Activated CD8-positive, alpha-beta memory T cell treated with anti-CD3 and anti-CD28 coated beads, Interleukin-2, amount 50 U/mL, for 4 hours (primary cell): ENCODE measurements around the gene NAPB.

Source experiments
- DNase-seq: peaks from one replicate; pipeline ENCODE4 v3.0.0-alpha.2; 2020

NAPB gene

GRCh38 chr20:23403751-23404150 lies 17.5 kb downstream of the NAPB start:
- DNase-seq, result no peak

GRCh38 chr20:23401051-23401450 lies 20.2 kb downstream of the NAPB start:
- no peak for DNase-seq

GRCh38 chr20:23399568-23400241 lies 21.6 kb downstream of the NAPB start:
- no peak for DNase-seq

- no peak for DNase-seq
Observed at GRCh38 chr20:23397961-23398360, 23.3 kb downstream of the NAPB start.

- no peak for DNase-seq
Observed at GRCh38 chr20:23396950-23397627, 24.2 kb downstream of the NAPB start.

- DNase-seq, result no peak
Observed at GRCh38 chr20:23393996-23394775, 27.1 kb downstream of the NAPB start.

GRCh38 chr20:23391707-23392310 lies 29.5 kb downstream of the NAPB start:
- DNase-seq, result no peak

GRCh38 chr20:23390091-23390774 lies 31.1 kb downstream of the NAPB start:
- DNase-seq, result no peak

GRCh38 chr20:23387118-23387443 lies 34.2 kb downstream of the NAPB start:
- DNase-seq, result no peak

- no peak for DNase-seq
Observed at GRCh38 chr20:23386304-23387117, 34.8 kb downstream of the NAPB start.

GRCh38 chr20:23381876-23382275 lies 39.4 kb downstream of the NAPB start:
- no peak for DNase-seq

- no peak for DNase-seq
Observed at GRCh38 chr20:23379772-23380171, 41.5 kb downstream of the NAPB start.

GRCh38 chr20:23375827-23376226 lies 45.5 kb downstream of the NAPB start:
- no peak for DNase-seq

GRCh38 chr20:23374441-23374840 lies 46.8 kb downstream of the NAPB start:
- no peak for DNase-seq

- DNase-seq, result no peak
Observed at GRCh38 chr20:23371496-23371895, 49.8 kb downstream of the NAPB start.

- DNase-seq, result no peak
Observed at GRCh38 chr20:23370873-23371272, 50.4 kb downstream of the NAPB start.

GRCh38 chr20:23370274-23370673 lies 51.0 kb downstream of the NAPB start:
- DNase-seq, result no peak

GRCh38 chr20:23369072-23369823 lies 52.0 kb downstream of the NAPB start:
- DNase-seq, result no peak

GRCh38 chr20:23368316-23369071 lies 52.8 kb downstream of the NAPB start:
- DNase-seq, result no peak

- no peak for DNase-seq
Observed at GRCh38 chr20:23367770-23368169, 53.5 kb downstream of the NAPB start.

GRCh38 chr20:23366384-23366783 lies 54.9 kb downstream of the NAPB start:
- no peak for DNase-seq
